Left forelimb (tissue), 1 donor: ENCODE results near the gene ATP8B1.
"Not testable (repeated sequence)": the region's sequence is repeated elsewhere in the genome, so short reads cannot be mapped to it uniquely, and the experiment has no call there.

Experiments
- DNase-seq: peaks from one replicate; pipeline ENCODE4 v3.0.0-alpha.2; 2018; ENCODE audit warnings: low spot score

The ATP8B1 gene

DNA sequence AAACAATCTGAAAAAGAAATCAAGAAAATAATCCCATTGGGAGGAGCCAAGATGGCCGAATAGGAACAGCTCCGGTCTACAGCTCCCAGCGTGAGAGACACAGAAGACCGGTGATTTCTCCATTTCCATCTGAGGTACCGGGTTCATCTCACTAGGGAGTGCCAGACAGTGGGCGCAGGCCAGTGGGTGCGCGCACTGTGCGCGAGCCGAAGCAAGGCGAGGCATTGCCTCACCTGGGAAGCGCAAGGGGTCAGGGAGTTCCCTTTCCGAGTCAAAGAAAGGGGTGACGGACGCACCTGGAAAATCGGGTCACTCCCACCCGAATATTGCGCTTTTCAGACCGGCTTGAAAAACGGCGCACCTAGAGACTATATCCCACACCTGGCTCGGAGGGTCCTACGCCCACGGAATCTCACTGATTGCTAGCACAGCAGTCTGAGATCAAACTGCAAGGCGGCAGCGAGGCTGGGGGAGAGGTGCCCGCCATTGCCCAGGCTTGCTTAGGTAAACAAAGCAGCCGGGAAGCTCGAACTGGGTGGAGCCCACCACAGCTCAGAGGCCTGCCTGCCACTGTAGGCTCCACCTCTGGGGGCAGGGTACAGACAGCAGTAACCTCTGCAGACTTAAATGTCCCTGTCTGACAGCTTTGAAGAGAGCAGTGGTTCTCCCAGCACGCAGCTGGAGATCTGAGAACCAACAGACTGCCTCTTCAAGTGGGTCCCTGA lies 83.7 kb downstream of the ATP8B1 start:
- DNase-seq = not testable (repeated sequence)

DNA sequence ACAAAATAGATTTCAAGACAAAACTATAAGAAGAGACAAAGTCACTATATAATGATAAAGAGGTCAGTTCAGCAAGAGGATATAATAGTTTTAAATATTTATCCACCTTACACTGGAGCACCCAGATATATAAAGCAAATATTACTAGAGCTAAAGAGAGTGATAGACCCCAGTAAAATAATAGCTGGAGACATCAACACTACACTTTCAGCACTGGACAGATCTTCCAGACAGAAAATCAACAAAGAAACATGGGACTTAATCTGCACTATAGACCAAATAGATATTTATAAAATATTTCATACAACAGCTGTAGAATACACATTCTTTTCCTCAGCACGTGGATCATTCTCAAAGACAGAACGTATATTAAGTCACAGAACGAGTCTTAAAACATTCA lies 86.6 kb downstream of the ATP8B1 start:
- no peak for DNase-seq

GRCh38 chr18:57715671-57716070 lies 87.4 kb downstream of the ATP8B1 start:
- DNase-seq = no peak

GRCh38 chr18:57715073-57715472 lies 88.0 kb downstream of the ATP8B1 start:
- DNase-seq = no peak

DNA sequence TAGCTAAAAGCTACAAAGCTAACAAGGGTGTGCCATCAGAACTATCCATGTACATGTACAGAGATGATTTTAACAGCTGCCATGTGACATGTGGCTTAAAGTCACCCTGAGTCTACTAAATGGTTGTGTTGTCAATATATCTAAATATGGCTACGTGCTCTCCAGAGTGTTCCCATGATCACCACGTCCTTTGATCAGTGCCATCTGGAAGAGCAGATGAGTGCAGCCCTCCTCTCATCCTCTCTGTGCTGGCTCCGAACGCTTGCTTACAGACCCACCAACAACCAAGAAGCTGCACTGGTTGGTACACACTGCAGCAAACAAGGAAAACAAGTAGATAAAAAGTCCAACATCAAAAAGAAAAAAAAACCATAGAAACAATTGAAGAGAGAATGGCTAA lies 92.9 kb downstream of the ATP8B1 start:
- DNase-seq = no peak

- no peak for DNase-seq
These were observed 93.8 kb downstream of the ATP8B1 start for GRCh38 chr18:57709335-57709734.

GRCh38 chr18:57708288-57708687 lies 94.8 kb downstream of the ATP8B1 start:
- no peak for DNase-seq

DNA sequence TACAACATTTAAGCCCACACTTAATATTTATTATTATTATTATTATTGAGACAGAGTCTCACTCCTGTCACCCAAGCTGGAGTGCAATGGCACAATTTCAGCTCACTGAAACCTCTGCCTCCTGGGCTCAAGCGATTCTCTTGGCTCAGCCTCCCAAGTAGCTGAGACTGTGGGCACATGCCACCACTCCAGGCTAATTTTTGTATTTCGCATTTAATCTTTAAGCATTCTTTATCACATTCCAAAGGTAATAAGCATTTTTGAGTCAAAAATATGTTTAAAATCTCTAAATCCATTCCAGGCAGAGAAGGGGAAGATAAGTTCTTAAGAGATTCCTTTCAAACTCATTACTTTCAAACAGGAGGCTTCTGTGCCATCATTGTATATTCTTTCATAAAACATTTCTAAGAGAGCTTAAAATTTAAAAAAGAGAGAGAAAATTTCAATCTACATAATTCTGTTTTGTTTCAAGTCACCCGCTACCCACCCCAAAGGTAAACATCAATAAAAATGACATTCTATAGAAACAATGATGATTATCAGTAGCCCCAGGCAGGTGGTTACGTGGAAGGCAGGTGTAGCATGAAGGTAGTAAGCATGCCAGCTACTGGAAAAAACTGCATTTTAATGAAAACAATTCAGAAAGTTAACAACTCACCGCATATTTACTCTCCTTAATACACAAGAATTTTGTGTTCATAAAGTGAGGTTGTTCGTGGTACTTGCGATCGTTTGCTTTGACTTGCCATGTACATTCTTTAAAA lies 97.1 kb downstream of the ATP8B1 start:
- no peak for DNase-seq

DNA sequence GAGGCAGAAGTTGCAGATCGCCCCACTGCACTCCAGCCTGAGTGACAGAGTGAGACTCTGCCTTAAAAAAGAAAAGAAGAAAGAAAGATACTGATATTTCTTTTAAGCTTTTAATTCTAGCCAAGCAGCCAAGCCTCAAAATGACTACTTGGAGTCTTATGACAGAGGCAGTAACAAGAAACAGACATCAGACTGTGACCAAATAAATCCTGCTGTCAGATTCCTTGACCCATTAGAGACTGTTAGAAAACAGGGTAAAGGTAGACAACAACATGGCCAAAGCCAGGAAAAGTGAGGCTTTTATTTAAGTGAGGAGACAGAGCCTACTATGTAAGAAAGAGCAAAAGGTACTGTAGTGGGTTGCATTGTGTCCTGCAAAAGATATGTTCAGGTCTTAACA lies 98.1 kb downstream of the ATP8B1 start:
- no peak for DNase-seq

DNA sequence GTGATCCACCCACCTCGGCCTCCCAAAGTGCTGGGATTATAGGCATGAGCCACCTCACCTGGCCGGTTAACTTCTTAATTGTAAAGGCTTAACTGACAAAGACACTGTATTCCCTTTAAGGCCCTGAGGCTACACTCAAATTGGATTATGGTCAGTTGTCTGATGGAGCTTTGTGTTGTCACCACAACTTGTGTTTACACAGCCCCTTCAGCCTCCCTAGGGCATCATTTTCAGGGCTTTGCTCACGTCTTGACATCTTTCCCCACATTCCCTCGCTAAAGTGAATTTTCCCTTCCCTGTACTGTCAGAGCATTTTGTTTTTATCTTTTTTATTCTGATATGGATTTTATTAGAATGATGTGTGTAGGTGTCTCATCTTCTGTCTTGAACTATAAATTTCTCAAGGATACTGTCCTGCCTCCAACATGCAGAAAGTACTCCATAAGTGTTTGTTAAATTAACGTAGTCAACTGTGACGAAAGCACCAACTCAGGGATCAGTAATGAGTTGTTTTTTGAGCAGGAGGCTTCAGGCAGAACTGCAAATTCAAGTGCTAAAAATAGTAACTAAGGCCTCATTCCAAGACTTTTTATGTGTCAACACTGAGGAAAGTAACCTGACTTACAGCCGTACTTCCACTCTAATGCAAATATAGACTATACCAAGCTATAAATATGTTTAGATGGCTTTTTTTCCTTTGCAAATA lies 104.4 kb downstream of the ATP8B1 start:
- DNase-seq = no peak

- DNase-seq = no peak
These were observed 105.7 kb downstream of the ATP8B1 start for GRCh38 chr18:57697426-57697825.

- no peak for DNase-seq
These were observed 106.8 kb downstream of the ATP8B1 start for GRCh38 chr18:57696271-57696670.

GRCh38 chr18:57691363-57691762 lies 111.8 kb downstream of the ATP8B1 start:
- DNase-seq = no peak

DNA sequence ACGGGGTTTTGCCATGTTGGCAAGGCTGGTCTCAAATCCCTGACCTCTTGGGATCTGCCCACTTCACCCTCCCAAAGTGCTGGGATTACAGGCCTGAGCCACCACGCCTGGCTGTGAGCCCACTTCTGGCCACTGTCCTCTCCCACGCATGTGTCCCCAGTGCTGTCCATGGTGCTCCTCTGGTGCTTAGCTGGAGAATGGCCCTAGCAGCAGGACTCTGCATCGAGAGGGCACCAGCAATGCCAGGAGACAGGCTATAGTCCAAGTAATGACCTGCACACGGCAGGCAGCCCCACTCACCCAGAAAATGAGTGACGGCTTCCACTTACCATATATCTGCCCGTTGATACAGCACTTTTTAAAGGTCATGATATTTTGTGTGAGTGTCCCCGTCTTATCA lies 115.1 kb downstream of the ATP8B1 start:
- no peak for DNase-seq

GRCh38 chr18:57683470-57683869 lies 119.6 kb downstream of the ATP8B1 start:
- DNase-seq = no peak

GRCh38 chr18:57677262-57678211 lies 125.6 kb downstream of the ATP8B1 start:
- DNase-seq = no peak

DNA sequence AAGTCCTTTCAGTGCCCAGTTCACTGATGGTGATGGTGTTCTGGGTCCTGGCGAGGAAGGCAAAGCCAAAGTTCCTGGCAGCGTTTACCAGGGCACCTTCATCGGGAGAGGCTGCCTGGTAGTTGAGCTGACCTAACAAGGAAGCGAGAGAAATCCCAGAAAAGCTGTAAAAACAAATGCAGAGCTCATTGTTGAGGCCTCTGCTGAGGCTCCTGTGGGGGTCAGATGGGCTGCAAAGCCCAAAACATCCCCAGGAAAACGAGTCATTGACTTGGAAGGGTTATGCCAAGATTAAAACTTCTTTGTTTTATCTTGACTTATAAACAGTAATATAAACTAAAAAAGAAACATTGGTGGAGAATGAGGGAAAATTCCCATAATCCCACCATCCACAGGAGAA lies 128.2 kb downstream of the ATP8B1 start:
- DNase-seq = no peak

- DNase-seq = no peak
These were observed 133.1 kb downstream of the ATP8B1 start for GRCh38 chr18:57670046-57670445.

- DNase-seq = no peak
These were observed 135.1 kb downstream of the ATP8B1 start for GRCh38 chr18:57668021-57668420.

GRCh38 chr18:57666818-57667497 lies 136.2 kb downstream of the ATP8B1 start:
- no peak for DNase-seq

- no peak for DNase-seq
These were observed 138.4 kb downstream of the ATP8B1 start for GRCh38 chr18:57664568-57665165.
